Renal cortex interstitium (tissue), 11 donors: ENCODE measurements around the gene TMEM63A. TPM values are rescaled to one million over a fixed set of nuclear protein-coding genes. Genes with fewer than 3 reads are reported as not detected.
"Not testable (repeated sequence)": the region's sequence is repeated elsewhere in the genome, so short reads cannot be mapped to it uniquely, and the experiment has no call there.

Experiments used
- DNase-seq, 11 donors: peaks; one replicate each; pipeline ENCODE4 v3.0.0-alpha.2; 2013; ENCODE audit warnings: low read depth in 9 of 11, low spot score in 4 of 11; ENCODE audit errors: extremely low read depth in 1 of 11
- polyA plus RNA-seq, 3 donors: library from polyadenylated mRNA; unstranded; fragments of 120-200 nt; gene quantifications; one replicate each; pipeline ENCODE4 v1.2.1, GENCODE V29; 2013; ENCODE audit not compliant: insufficient read length in 3 of 3

Gene TMEM63A
- polyA plus RNA-seq, 3 donors, result 47.2 to 94.4 (median 48.6) TPM

GRCh38 chr1:225888898-225889601, 6.9 kb upstream of the TMEM63A start, which contains the start of gene LEFTY1:
TSS of gene LEFTY1 (minus strand) at chr1:225889146. CDS start at chr1:225889066, 80 bp downstream.
- peak in 10 of 11 donors; percentile 73 to 90 (median 84) for DNase-seq

- DNase-seq, result no peak
These were observed 6.2 kb upstream of the TMEM63A start for GRCh38 chr1:225888289-225888897.

DNA sequence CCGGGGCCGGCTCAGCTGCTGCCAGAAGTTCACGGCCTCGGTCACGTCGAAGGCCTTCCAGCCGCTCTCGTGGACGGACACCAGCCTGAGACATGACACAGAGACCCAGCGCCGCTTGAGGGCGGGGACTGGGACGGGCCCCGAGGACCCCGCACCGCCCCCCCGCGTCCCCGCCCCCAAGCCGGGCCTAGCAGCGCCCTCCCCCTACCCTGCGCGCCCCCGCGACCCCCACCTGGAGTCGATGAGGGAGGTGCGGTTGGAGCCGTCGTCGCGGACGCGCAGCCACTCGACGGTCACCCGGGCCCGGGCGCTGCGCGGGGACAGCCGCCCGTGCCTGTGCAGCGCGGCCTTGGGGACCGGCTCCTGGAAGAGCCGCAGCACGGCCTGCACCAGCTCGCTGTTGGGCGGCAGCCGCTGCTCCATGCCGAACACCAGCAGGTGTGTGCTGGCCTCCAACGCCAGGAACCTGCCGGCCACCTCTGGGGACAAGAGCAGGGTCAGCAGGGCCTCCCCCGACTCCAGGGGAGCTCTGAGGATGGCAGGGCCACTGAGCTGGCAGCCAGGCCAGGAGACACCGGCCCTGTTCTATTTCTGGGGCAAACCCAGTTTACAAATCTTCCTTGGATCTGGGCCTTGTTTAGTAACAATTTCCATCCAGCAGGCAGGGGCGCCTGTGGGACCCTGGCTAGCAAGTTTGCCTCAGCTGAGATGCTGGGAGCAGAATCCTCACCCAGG, 5.5 kb upstream of the TMEM63A start:
- not testable (repeated sequence) for DNase-seq

DNA sequence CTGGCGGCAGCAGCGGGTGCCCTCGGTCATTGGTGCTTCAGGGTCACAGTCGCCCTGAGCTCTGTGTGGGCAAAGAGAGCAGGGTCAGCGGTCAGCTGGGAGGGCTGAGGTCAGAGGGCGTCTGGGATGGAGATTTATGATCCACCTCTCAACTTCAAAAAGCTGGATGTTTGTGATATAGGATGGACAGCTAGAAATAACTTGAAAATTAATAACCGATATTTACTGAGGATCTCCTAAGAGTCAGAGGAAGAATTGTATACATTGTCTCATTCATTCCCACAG, 4.8 kb upstream of the TMEM63A start:
- no peak for DNase-seq

GRCh38 chr1:225886159-225887029, 4.2 kb upstream of the TMEM63A start:
- no peak for DNase-seq

DNA sequence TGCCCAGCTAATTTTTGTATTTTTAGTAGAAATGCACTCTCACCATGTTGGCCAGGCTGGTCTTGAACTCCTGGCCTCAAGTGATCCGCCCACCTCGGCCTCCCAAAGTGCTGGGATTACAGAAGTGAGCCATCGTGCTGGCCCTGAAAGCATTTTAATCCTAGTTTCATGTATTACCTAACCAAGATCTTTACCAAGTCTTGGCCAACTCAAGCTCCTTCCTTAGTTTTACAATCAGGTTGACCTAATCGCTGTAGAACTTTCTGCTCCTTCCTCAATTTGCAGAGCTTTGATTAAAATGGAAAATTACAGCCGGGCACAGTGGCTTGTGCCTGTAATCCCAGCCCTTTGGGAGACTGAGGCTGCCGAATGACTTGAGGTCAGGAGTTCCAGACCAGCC, 3.2 kb upstream of the TMEM63A start:
- DNase-seq, result no peak

DNA sequence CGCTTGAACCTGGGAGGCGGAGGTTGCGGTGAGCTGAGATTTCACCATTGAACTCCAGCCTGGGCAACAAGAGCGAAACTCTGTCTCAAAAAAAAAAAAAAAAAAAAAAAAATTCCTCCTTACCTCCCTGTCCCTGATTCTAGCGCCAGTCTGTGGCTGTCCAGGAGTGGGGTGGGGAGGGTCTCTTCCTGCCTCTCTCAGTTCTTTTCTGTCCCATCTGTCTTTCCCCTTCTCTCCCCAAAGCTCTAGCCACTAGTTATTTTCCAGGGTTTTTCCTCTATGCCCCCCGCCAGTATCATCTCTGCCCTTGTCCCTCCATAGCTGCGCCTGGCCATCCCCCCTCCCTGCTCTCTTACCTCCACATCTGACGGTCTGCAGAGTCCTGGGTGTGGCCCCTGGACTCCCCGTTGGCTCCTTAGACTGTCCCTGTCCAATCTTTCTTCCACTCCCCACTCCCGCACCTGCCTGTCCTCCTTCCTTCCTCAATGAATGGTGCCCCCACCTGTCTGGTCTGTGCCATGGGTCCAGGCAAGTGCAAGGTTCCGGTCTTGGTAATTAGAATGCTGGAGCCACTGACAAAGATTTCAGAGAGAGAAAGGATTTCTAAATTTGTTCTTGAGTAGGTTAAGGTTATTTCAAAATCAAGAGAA, 1.6 kb upstream of the TMEM63A start:
- no peak for DNase-seq

DNA sequence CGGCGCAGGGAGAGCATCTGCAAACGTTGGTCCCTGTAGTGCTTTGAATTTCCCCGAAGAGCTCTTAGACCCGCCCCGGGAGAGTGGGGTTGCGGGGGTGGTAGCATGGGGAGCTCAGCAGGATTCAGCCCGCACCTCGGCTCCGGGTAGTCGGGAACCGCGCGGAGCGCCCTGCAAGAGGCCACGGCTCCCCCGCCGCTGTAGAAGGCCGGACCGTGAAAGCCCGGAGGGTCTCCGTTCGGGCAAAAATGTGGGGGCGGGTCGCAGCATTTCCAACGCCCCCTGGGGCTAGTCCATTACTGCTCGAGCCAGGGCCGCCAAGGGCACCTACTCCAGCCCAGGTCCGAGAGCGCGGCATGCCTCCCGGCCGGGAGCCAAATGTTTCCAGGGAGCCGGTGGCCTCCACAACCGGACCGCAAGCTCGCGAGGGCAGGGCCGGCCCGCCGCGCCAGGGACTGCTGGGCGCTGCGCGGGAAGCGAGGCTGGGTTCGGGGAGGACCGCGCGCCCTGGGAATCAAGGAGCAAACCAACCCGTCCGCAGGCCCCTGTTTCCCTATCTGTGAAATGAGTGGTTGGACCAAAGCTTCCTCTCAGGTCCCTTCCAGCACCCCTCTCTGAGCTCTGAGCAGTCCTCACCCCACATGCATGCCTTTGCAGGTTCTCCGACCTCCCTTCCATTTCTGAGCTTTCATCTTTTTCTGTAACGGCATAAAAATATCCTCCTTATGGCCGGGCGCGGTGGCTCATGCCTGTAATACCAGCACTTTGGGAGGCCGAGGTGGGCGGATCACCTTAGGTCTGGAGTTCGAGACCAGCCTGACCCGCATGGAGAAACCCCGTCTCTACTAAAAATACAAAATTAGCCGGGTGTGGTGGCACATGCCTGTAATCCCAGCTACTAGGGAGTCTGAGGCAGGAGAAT, 775 bp upstream of the TMEM63A start:
- DNase-seq, result peak in 1 of 11 donors; percentile 33

- DNase-seq, result peak in 1 of 11 donors; percentile 34
These were observed 860 bp downstream of the TMEM63A start for GRCh38 chr1:225881081-225881958.

DNA sequence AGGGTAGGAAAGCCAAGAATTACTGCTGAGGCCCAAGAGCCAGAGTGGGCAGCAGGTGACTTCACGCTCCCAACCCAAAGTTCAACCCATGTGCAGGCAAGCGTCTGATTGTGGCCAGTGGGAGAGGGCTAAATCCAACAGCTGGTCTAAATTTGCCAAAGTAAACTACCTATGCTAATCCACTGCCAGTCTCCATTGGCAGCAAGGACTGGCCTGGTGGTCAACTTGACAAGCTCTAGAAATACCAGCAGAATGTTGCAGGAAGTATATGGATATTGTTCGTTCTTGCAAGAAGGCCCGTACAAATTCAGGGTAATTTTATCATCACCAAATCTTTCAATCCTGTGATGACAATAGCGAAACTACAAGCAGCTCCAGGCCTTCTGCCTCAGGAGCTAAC, 1.5 kb downstream of the TMEM63A start:
- DNase-seq, result no peak

- no peak for DNase-seq
These were observed 2.0 kb downstream of the TMEM63A start for GRCh38 chr1:225880222-225880588.

DNA sequence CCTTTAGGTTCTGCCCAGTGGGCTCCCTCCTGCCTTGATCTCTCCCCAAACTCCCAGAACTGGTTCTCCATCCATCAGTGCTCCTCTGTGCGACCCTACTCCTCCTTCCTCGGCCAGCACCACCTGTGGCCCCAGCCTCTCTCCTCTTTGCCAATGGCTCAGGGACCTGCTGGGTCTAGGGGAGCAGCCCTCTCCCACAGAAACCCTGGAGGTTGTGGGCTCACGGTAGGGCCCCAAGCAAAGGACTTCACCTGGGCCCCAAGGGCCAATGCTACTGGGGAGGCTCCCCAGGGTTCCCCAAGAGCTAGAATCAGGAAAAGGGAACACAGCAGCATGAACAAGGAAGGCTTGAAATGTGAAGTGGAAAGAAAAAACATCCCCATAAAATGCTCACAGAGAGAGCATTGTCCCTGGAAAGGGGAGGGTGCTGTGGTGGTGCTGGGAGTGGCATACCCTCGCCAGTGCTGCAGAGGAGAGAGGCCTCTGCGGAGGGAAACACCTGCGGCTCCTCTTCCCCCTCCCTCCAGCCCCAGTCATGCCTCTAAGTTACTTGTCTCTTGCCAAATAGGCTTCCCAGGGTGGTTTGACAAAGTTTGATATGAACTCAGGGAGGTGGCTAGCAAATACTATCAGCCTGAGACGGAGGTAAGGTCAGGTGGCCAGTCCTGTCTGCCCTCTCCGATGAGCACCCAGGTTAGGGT, 2.5 kb downstream of the TMEM63A start:
- no peak for DNase-seq

GRCh38 chr1:225878282-225878681, 3.9 kb downstream of the TMEM63A start:
- DNase-seq, result no peak

GRCh38 chr1:225877580-225877979, 4.6 kb downstream of the TMEM63A start:
- DNase-seq, result no peak

- DNase-seq, result no peak
These were observed 5.2 kb downstream of the TMEM63A start for GRCh38 chr1:225876900-225877510.
